ENCODE measurements around the gene GRIA3. TPM values are rescaled to one million over a fixed set of nuclear protein-coding genes. Genes with fewer than 3 reads are reported as not detected.

GRIA3 gene
- total RNA-seq, 1 donor from 2014 or later, result not detected

GRCh38 chrX:123206176-123206575 lies 22.1 kb downstream of the GRIA3 start:
- TF ChIP-seq CTCF (IDR thresholded peaks at IDR 0.05), result no peak
- Histone ChIP-seq H3K4me3 (no peak overlapping the region), H3K27ac (no peak overlapping the region), H3K4me1 (no peaks in the 10 kb centered on the region), H3K27me3 (no peaks in the 10 kb centered on the region), H3K9me3 (no peaks in the 10 kb centered on the region), H3K36me3 (no peaks in the 10 kb centered on the region)
- ATAC-seq, result no peak
- no peak for DNase-seq
- intact Hi-C loops (cut with DNase I), result no loop called here

GRCh38 chrX:123210252-123210651 lies 26.2 kb downstream of the GRIA3 start:
- Histone ChIP-seq H3K36me3 (no peaks in the 10 kb centered on the region), H3K27me3 (no peaks in the 10 kb centered on the region), H3K9me3 (no peaks in the 10 kb centered on the region), H3K4me1 (no peaks in the 10 kb centered on the region), H3K27ac (no peak overlapping the region), H3K4me3 (no peak overlapping the region)
- intact Hi-C loops (cut with DNase I), result no loop called here
- no peak for ATAC-seq
- no peak for TF ChIP-seq CTCF (IDR thresholded peaks at IDR 0.05)
- no peak for DNase-seq

- Histone ChIP-seq H3K4me1 (no peaks in the 10 kb centered on the region), H3K9me3 (no peaks in the 10 kb centered on the region), H3K4me3 (no peak overlapping the region), H3K27ac (no peak overlapping the region), H3K27me3 (no peaks in the 10 kb centered on the region), H3K36me3 (no peaks in the 10 kb centered on the region)
- ATAC-seq (no peak), DNase-seq (no peak)
- TF ChIP-seq CTCF (IDR thresholded peaks at IDR 0.05), result no peak
- intact Hi-C loops (cut with DNase I), result no loop called here
Measured at GRCh38 chrX:123215397-123216089, 31.5 kb downstream of the GRIA3 start.

GRCh38 chrX:123217077-123217476 lies 33.0 kb downstream of the GRIA3 start:
- intact Hi-C loops (cut with DNase I), result no loop called here
- H3K4me3 ChIP-seq, result no peak overlapping the region
- no peak overlapping the region for H3K27ac ChIP-seq
- no peaks in the 10 kb centered on the region for H3K27me3 ChIP-seq
- DNase-seq (no peak), ATAC-seq (no peak)
- H3K36me3 ChIP-seq, result no peaks in the 10 kb centered on the region
- TF ChIP-seq CTCF (IDR thresholded peaks at IDR 0.05), result no peak
- no peaks in the 10 kb centered on the region for H3K4me1 ChIP-seq
- H3K9me3 ChIP-seq, result no peaks in the 10 kb centered on the region

GRCh38 chrX:123217728-123218127 lies 33.6 kb downstream of the GRIA3 start:
- no peaks in the 10 kb centered on the region for H3K27me3 ChIP-seq
- DNase-seq, result no peak
- H3K27ac ChIP-seq, result no peak overlapping the region
- no peak for TF ChIP-seq CTCF (IDR thresholded peaks at IDR 0.05)
- H3K9me3 ChIP-seq, result no peaks in the 10 kb centered on the region
- no peak for ATAC-seq
- intact Hi-C loops (cut with DNase I), result no loop called here
- H3K4me3 ChIP-seq, result no peak overlapping the region
- no peaks in the 10 kb centered on the region for H3K4me1 ChIP-seq
- no peaks in the 10 kb centered on the region for H3K36me3 ChIP-seq

GRCh38 chrX:123219916-123220315 lies 35.8 kb downstream of the GRIA3 start:
- no peak for TF ChIP-seq CTCF (IDR thresholded peaks at IDR 0.05)
- intact Hi-C loops (cut with DNase I), result no loop called here
- Histone ChIP-seq H3K4me1 (no peaks in the 10 kb centered on the region), H3K9me3 (no peaks in the 10 kb centered on the region), H3K27me3 (no peaks in the 10 kb centered on the region), H3K4me3 (no peak overlapping the region), H3K27ac (no peak overlapping the region), H3K36me3 (no peaks in the 10 kb centered on the region)
- DNase-seq (no peak), ATAC-seq (no peak)

All from upper lobe of right lung (tissue), 1 donor.